ENCODE data around the gene DVL1.

DVL1 gene

GRCh38 chr1:1312450-1313314 lies 36.5 kb downstream of the DVL1 start:
- in situ Hi-C loops (cut with MboI; ENCODE audit: low sequenced_read_pairs): no loop called here

- in situ Hi-C loops (cut with MboI; ENCODE audit: low sequenced_read_pairs): no loop called here
These were observed 37.8 kb downstream of the DVL1 start for GRCh38 chr1:1311107-1312104.

- in situ Hi-C loops (cut with MboI; ENCODE audit: low sequenced_read_pairs): no loop called here
These were observed 38.7 kb downstream of the DVL1 start for GRCh38 chr1:1310476-1311053.

- in situ Hi-C loops (cut with MboI; ENCODE audit: low sequenced_read_pairs): no loop called here
These were observed 39.2 kb downstream of the DVL1 start for GRCh38 chr1:1310109-1310385.

GRCh38 chr1:1309251-1310108 lies 39.7 kb downstream of the DVL1 start:
- in situ Hi-C loops (cut with MboI; ENCODE audit: low sequenced_read_pairs): no loop called here

GRCh38 chr1:1308756-1309250 lies 40.4 kb downstream of the DVL1 start:
- in situ Hi-C loops (cut with MboI; ENCODE audit: low sequenced_read_pairs): no loop called here

- in situ Hi-C loops (cut with MboI; ENCODE audit: low sequenced_read_pairs): no loop called here
These were observed 41.1 kb downstream of the DVL1 start, which contains the start of the genes ACAP3 and PUSL1 for GRCh38 chr1:1307923-1308755. TSS of gene ACAP3 (minus strand) at chr1:1307930. CDS start at chr1:1307815, 115 bp downstream. TSS of gene PUSL1 (plus strand) at chr1:1308597. CDS start at chr1:1308644, 47 bp downstream.

GRCh38 chr1:1307261-1307922 lies 41.8 kb downstream of the DVL1 start:
- in situ Hi-C loops (cut with MboI; ENCODE audit: low sequenced_read_pairs): no loop called here

GRCh38 chr1:1306661-1307260 lies 42.5 kb downstream of the DVL1 start:
- in situ Hi-C loops (cut with MboI; ENCODE audit: low sequenced_read_pairs): no loop called here

GRCh38 chr1:1306070-1306660 lies 43.1 kb downstream of the DVL1 start:
- in situ Hi-C loops (cut with MboI; ENCODE audit: low sequenced_read_pairs): no loop called here

- in situ Hi-C loops (cut with MboI; ENCODE audit: low sequenced_read_pairs): no loop called here
These were observed 43.7 kb downstream of the DVL1 start for GRCh38 chr1:1305300-1306069.

GRCh38 chr1:1304331-1305299 lies 44.6 kb downstream of the DVL1 start:
- in situ Hi-C loops (cut with MboI; ENCODE audit: low sequenced_read_pairs): no loop called here

GRCh38 chr1:1303736-1304135 lies 45.5 kb downstream of the DVL1 start:
- in situ Hi-C loops (cut with MboI; ENCODE audit: low sequenced_read_pairs): no loop called here

- in situ Hi-C loops (cut with MboI; ENCODE audit: low sequenced_read_pairs): no loop called here
These were observed 46.2 kb downstream of the DVL1 start for GRCh38 chr1:1302951-1303509.

- in situ Hi-C loops (cut with MboI; ENCODE audit: low sequenced_read_pairs): no loop called here
These were observed 47.2 kb downstream of the DVL1 start for GRCh38 chr1:1302006-1302430.

GRCh38 chr1:1300352-1300739 lies 48.9 kb downstream of the DVL1 start:
- in situ Hi-C loops (cut with MboI; ENCODE audit: low sequenced_read_pairs): no loop called here
